ENCODE measurements around the gene SMIM43. TPM values are rescaled to one million over a fixed set of nuclear protein-coding genes. Genes with fewer than 3 reads are reported as not detected.

SMIM43 gene
- total RNA-seq, 1 experiment from 2014 or later: not detected

GRCh38 chr4:121773883-121774282, 8.9 kb upstream of the SMIM43 start:
- ChIA-PET CTCF (no interaction called here), RAD21 (ENCODE audit: low non-redundant PET in 1 of 2, low total read pairs in 2 of 2, uncharacterized antibody in 2 of 2, unreplicated experiment in 2 of 2) (no interaction called here), POLR2A (no interaction called here)
- Histone ChIP-seq H4K20me1 (ENCODE audit: insufficient read depth) (no peaks in the 10 kb centered on the region), H3K36me3 (ENCODE audit: control insufficient read depth in 1 of 2, insufficient read depth in 2 of 2, low read length in 2 of 2) (no peaks in the 10 kb centered on the region), H3K4me3 (replicated peaks in 1 of 2; ENCODE audit: low read depth in 1 of 2, low read length in 2 of 2) (no peak overlapping the region), H3K27ac (ENCODE audit: low read depth, low read length) (no peak overlapping the region), H3K4me1 (ENCODE audit: control insufficient read depth in 1 of 2, insufficient read depth in 2 of 2, low read length in 2 of 2) (no peaks in the 10 kb centered on the region), H3K4me2 (ENCODE audit: low read length) (no peak overlapping the region), H3K79me2 (ENCODE audit: insufficient read depth, low read length) (no peaks in the 10 kb centered on the region), H2AFZ (ENCODE audit: low read depth, low read length, poor library complexity, severe bottlenecking) (no peak overlapping the region), H3K27me3 (ENCODE audit: insufficient read depth, low read length) (no peaks in the 10 kb centered on the region), H3K9ac (ENCODE audit: low read length) (no peak overlapping the region), H3K9me3 (ENCODE audit: control insufficient read depth in 1 of 2, insufficient read depth in 1 of 2, low read depth in 1 of 2, low read length in 2 of 2) (no peaks in the 10 kb centered on the region), H3K9me2 (ENCODE audit: insufficient read depth) (no peaks in the 10 kb centered on the region)
- no peak for DNase-seq (ENCODE audit: low read depth, low spot score)
- intact Hi-C loops (cut with micrococcal nuclease): no loop called here
- no peak for ATAC-seq
- no TSS peak for BruUV-seq (replicated peaks)
- TF ChIP-seq ZNF274 (IDR thresholded peaks at IDR 0.05; ENCODE audit: low read depth, low read length): no peak
- no peak for TF ChIP-seq ZBTB33 (IDR thresholded peaks at IDR 0.05; ENCODE audit: extremely low read depth, insufficient replicate concordance, low read length)
- no peak for TF ChIP-seq JUND (IDR thresholded peaks at IDR 0.05)
- TF ChIP-seq POLR2A (IDR thresholded peaks at IDR 0.05; ENCODE audit: borderline replicate concordance, extremely low read depth, insufficient read depth, insufficient read length): no peak
- no peak for TF ChIP-seq TCF7L2 (IDR thresholded peaks at IDR 0.05; ENCODE audit: borderline replicate concordance, extremely low read depth, insufficient read depth, insufficient read length)
- TF ChIP-seq POLR2AphosphoS5 (IDR thresholded peaks at IDR 0.05; ENCODE audit: low read depth, low read length): no peak
- no peak for TF ChIP-seq EZH2phosphoT487 (IDR thresholded peaks at IDR 0.05; ENCODE audit: borderline replicate concordance)
- no peak for TF ChIP-seq CEBPB (IDR thresholded peaks at IDR 0.05; ENCODE audit: low read depth)
- TF ChIP-seq EZH2 (IDR thresholded peaks at IDR 0.05): no peak
- no peak for TF ChIP-seq SP1 (IDR thresholded peaks at IDR 0.05; ENCODE audit: low read depth)
